GM18505 (cell line): Measurements from ENCODE around the gene LZTR1.
"Not testable (repeated sequence)": the region's sequence is repeated elsewhere in the genome, so short reads cannot be mapped to it uniquely, and the experiment has no call there.

Source experiments
- ATAC-seq: cut with Tn5 transposase; IDR thresholded peaks from one replicate; pipeline ENCODE4 v1.9.1; 2021; ENCODE audit not compliant: unreplicated experiment
- POLR2A ChIP-seq: IDR thresholded peaks from 4 replicates; pipeline ENCODE4 v1.6.1; 2011; ENCODE audit warnings: borderline replicate concordance; ENCODE audit not compliant: insufficient read depth, insufficient read length; ENCODE audit errors: extremely low read depth

LZTR1 gene

GRCh38 chr22:20998411-20999336 lies 16.6 kb downstream of the LZTR1 start:
- no peak for TF ChIP-seq POLR2A
- no peak for ATAC-seq

DNA sequence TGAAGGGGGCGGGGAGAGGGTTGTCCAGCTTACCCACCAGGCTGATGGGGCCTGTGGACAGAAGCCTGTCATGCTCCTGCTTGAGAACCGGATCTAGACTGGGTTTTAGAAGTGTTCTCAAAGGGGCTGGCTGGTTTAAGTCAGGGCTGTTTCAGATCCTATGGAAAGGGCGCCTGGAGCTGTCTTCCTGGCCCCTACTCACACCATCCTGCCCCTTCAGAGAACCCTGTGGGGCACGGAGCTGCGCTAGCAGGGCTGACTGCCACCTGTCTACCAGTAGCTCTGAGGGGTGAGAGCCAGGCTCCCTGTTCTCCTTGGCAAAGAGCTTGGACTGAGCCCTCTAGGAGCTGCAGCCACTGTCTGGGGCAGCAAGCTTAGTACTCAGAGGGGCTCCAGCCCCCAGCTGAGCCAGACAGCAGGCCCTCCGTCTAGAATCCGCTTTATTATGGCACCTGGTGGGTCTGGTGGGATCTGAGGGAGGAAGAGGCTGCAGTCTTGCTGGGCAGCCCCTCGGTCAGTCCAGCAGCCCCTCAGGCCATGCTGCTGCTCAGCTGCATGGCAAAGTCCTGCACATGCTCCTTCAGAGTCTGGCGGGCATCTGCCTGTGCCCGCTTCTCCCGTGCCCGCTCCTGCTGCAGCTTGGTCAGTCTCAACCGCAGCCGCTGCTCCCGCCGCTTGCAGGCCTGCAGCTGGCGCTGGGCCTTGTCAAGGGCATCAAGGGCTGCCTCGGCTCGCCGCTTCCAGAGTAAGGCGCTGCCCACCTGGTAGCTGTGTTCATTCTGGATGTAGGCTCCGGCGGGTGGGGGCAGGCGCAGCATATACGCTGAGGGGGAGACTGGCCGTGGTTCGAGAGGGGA lies 17.5 kb downstream of the LZTR1 start:
- ATAC-seq, result no peak
- no peak for TF ChIP-seq POLR2A

DNA sequence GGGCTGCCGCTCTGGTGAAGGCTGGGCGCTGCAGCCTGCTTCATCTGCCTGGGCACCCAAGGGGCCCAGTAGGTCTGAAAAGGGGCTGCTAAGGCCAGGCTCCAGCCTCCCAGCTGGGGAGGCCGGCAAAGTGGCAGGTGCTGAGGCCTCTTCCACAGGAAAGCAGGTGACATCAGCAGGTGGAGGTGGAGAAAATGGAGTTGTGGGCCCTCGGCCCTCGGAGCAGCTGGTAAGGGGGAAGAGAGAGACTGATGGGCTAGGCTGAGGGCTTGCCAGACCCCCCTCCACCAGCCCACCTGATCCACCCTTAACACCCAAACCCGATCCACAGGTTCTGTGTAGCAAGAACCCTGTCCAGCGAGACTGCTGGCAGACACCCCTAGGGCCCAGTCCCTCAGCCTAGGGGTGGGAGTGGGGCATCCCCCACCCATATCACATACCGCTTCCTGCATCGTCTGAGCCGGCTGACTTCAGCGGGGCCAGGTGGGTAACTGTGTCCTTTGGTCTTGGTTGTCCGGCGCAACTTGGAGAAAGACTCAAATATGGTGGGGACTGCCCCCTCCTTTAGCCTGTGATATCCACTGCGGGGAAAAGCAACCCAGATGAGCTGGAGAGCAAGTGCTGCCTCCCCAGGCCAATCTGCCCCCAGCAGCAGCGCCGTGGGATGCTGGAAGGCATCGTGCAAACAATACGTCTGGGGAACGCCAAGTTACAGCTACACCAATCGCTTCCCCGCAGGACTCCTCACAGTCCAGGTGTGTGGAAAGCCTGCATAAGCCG lies 18.3 kb downstream of the LZTR1 start:
- ATAC-seq, result no peak
- no peak for TF ChIP-seq POLR2A

DNA sequence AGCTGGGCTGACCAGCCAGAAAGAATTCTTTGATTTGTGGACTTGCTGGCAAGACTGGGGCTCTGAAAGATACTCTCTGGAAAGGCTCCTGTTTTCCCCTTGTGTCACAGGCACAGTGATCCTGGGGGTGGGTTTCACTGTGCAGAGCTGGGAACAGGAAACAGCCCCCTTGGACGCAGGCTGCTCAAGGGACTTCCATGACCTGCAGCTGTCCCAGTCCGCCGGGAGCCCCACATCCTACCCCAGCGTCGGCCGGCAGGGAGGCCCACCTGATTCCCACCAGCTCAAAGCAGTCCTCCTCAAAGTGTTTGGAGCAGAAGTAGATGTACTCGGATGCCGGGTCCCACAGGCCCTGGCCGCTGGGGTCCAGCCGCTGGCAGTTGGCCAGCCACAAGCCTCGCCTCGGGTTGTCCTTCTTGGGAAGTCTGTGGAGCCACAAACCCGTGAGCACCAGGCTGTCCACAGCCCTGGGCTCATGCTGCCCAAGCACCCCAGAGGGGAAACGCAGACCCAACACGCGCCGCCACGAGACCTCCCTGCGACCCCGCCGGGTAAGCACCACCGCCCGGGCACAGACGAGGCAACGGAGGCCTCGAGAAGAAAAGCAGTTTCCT lies 19.0 kb downstream of the LZTR1 start:
- peak; percentile 15 for ATAC-seq

DNA sequence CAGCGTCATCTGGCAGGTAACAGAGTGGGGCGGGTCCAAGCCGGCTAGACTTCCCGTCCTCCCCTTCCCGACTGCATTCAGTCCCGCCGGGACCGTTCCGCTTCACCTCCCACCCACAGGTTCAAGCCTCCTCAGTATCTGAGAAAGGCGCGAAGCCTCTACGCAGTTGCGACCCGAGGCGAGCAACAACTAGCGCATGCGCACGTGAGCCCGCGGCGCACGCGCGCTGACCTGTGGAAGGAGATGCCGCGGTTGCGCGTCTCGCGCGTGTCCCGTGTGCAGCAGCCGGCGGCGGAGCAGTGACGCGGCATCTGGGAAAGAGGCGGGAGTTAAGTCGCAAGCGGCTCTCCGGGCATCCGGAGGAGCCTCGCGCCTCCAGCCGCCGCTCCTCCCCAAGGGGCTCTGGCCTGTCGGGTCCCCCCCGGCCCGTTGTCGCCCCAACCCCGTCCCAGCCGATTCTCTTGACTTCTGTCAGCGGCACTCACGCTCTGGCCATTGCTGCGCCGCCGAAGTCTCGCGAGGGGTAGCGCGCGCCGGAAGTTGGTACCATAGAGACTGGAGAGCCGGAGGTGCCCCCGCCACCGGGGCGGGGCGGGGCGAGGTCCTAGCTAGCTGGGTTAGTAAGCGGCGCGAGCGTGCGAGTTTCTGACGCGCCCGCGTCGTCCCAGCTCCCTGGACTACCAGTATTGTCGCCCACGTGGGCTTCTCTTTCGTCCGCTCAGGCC lies 19.7 kb downstream of the LZTR1 start, which contains the start of gene THAP7:
THAP7 (minus strand) TSS at position 518 of the 725 bp plus-strand sequence; CDS start at position 311, 207 bp downstream.
- ATAC-seq, result peak; percentile 83
- TF ChIP-seq POLR2A, result peak; percentile 93

More for the DNA sequence above, 19.0 kb downstream of the LZTR1 start:
- TF ChIP-seq POLR2A, result no peak

DNA sequence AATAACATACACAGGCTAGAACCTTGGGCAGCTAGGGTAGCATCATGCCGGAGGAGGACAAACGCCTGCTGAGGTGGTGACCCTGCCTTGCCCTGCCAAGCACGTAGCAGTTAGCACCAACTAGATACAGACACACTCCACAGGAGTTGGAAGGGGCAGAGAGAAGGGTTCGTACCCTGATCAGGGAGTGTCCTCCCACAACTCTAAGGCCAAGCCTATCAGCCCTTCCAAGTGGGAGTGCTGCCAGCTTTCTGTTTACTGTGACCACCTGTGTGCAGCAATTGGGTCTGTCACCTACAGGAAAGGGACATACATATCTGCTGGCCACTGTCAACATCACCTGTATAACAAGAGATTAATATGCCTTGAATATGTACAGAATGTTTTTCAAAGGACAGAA lies 21.7 kb downstream of the LZTR1 start:
- ATAC-seq, result no peak
- no peak for TF ChIP-seq POLR2A

- ATAC-seq, result not testable (repeated sequence)
Measured at GRCh38 chr22:21009208-21009607, 27.1 kb downstream of the LZTR1 start.

GRCh38 chr22:21009638-21010425 lies 27.7 kb downstream of the LZTR1 start:
- TF ChIP-seq POLR2A, result no peak
- no peak for ATAC-seq

DNA sequence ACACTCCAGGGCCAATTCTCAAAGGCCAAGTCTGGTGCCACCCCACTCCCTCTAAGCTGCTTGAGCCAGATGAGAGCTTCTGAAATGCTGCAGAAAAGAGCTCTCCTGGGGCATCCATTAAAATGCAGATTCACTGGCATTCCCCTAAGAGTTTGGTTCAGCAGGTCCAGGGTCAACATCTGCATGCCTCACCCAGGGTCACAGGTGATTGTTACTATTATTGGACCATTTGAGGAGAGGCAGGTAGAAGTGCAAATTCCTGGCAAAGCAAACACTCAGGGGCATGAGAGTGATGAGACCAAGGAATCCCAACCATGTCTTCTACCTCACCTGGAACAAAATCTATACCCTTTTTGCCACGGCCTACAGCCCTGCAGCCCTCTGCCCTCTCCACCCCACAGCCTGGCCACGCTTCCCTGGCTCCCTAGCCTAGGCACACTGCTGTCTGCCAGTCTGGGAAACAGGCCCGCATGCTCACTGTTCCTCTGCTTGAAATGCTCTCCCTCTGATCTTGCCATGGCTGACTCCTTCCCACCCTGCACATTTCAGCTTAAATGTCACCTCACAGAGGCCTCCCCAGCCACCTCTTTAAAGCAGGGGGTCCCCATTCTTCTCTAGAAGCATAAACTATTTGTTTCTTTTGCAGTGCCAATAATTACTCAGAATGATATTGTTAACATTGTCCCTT lies 28.5 kb downstream of the LZTR1 start:
- no peak for TF ChIP-seq POLR2A
- no peak for ATAC-seq

GRCh38 chr22:21012446-21013407 lies 30.6 kb downstream of the LZTR1 start:
- TF ChIP-seq POLR2A, result no peak
- no peak for ATAC-seq
